ENCODE data around the gene UGGT1. TPM values are rescaled to one million over a fixed set of nuclear protein-coding genes. Genes with fewer than 3 reads are reported as not detected.

Gene UGGT1
- total RNA-seq, 6 donors from 2014 or later: 34.1 to 103 (median 43.1) TPM

DNA sequence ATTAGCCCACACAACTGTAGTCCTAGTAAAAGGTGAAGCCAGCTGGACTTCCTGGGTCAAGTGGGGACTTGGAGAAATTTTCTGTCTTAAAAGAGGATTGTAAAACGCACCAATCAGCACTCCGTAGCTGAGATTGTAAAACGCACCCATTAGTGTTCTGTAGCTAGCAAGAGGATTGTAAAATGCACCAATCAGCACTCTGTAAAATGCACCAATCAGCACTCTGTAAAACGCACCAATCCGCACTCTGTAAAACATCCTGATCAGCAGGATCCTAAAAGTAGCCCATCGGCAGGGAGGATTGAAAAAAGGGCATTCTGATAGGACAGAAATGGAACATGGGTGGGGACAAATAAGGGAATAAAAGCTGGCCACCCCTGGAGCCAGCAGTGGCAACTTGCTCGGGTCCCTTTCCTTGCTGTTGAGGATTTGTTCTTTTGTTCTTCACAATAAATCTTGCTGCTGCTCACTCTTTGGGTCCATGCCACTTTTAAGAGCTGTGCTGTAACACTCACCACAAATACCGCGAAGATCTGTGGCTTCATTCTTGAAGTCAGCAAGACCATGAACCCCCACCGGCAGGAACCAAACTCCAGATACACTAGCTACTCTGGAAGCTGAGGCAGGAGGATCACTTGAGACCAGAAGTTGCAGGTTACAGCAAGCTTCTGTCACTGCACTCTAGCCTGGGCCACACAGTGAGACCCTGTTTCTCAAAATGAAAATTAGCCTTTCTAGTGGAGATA lies 125.1 kb downstream of the UGGT1 start:
- TF ChIP-seq POLR2A (IDR thresholded peaks at IDR 0.05): no peak
- TF ChIP-seq EP300 (IDR thresholded peaks at IDR 0.05): no peak
- no peak for TF ChIP-seq POLR2AphosphoS5 (IDR thresholded peaks at IDR 0.05)
- TF ChIP-seq, protein P1, sequence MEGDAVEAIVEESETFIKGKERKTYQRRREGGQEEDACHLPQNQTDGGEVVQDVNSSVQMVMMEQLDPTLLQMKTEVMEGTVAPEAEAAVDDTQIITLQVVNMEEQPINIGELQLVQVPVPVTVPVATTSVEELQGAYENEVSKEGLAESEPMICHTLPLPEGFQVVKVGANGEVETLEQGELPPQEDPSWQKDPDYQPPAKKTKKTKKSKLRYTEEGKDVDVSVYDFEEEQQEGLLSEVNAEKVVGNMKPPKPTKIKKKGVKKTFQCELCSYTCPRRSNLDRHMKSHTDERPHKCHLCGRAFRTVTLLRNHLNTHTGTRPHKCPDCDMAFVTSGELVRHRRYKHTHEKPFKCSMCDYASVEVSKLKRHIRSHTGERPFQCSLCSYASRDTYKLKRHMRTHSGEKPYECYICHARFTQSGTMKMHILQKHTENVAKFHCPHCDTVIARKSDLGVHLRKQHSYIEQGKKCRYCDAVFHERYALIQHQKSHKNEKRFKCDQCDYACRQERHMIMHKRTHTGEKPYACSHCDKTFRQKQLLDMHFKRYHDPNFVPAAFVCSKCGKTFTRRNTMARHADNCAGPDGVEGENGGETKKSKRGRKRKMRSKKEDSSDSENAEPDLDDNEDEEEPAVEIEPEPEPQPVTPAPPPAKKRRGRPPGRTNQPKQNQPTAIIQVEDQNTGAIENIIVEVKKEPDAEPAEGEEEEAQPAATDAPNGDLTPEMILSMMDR (IDR thresholded peaks at IDR 0.05): no peak
- ATAC-seq (ENCODE audit: low FRiP score in 2 of 2) (no peak), DNase-seq (no peak)
- WGBS, 2 donors: 77 to 84% methylated on average over 10 of the region's 10 CpGs
- no peak overlapping the region for H3K27ac ChIP-seq
- no peaks in the 10 kb centered on the region for H3K9me3 ChIP-seq
- no peak overlapping the region for H3K4me3 ChIP-seq
- H3K4me1 ChIP-seq: no peaks in the 10 kb centered on the region
- H3K36me3 ChIP-seq: no peaks in the 10 kb centered on the region
- H3K27me3 ChIP-seq: no peaks in the 10 kb centered on the region

DNA sequence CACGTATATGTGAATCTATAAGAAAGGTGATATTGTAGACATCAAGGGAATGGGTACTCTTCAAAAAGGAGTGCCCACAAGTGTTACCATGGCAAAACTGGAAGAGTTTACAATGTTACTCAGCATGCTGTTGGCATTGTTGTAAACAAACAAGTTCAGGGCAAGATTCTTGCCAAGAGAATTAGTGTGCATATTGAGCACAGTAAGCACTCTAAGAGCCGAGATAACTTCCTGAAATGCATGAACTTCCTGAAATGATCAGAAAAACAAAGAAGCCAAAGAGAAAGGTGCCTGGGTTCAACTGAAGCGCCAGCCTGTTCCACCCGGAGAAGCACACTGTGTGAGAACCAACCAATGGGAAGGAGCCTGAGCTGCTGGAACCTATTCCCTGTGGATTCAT lies 126.7 kb downstream of the UGGT1 start:
- ATAC-seq (ENCODE audit: low FRiP score in 2 of 2) (no peak), DNase-seq (no peak)
- Histone ChIP-seq H3K27me3 (no peaks in the 10 kb centered on the region), H3K4me1 (no peaks in the 10 kb centered on the region), H3K36me3 (no peaks in the 10 kb centered on the region), H3K27ac (no peak overlapping the region), H3K9me3 (no peaks in the 10 kb centered on the region), H3K4me3 (no peak overlapping the region)
- TF ChIP-seq EP300 (IDR thresholded peaks at IDR 0.05) (no peak), POLR2A (IDR thresholded peaks at IDR 0.05) (no peak), POLR2AphosphoS5 (IDR thresholded peaks at IDR 0.05) (no peak)
- TF ChIP-seq, protein P1 (IDR thresholded peaks at IDR 0.05): no peak
- 28 to 39% methylated on average over 4 of the region's 4 CpGs for WGBS, 2 donors

DNA sequence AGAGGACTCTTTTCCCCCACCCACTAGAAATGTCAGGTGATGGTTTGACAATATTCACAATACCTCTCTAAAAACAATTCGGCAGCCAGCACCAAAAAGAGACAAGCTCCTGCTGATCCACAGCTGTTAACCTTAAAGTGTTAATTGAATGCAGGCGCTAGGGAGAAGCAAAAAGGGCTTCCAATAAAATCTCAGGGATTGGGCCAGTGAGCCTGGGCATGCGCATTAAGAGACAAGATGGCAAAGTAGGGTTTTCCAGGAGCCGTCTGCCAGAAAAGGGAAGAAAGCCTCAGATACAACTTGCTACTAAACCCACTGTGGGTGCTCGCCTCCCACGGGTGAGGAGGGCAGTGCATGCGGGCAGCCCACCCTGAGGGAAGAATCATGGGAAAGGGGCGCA lies 128.9 kb downstream of the UGGT1 start:
- ATAC-seq (ENCODE audit: low FRiP score in 2 of 2) (no peak), DNase-seq (no peak)
- Histone ChIP-seq H3K4me1 (no peaks in the 10 kb centered on the region), H3K4me3 (no peak overlapping the region), H3K27ac (no peak overlapping the region), H3K36me3 (no peaks in the 10 kb centered on the region), H3K27me3 (no peaks in the 10 kb centered on the region), H3K9me3 (no peaks in the 10 kb centered on the region)
- 82 to 83% methylated on average over 8 of the region's 8 CpGs for WGBS, 2 donors
- TF ChIP-seq, protein P1 (IDR thresholded peaks at IDR 0.05): no peak
- TF ChIP-seq EP300 (IDR thresholded peaks at IDR 0.05) (no peak), POLR2A (IDR thresholded peaks at IDR 0.05) (no peak), POLR2AphosphoS5 (IDR thresholded peaks at IDR 0.05) (no peak)

DNA sequence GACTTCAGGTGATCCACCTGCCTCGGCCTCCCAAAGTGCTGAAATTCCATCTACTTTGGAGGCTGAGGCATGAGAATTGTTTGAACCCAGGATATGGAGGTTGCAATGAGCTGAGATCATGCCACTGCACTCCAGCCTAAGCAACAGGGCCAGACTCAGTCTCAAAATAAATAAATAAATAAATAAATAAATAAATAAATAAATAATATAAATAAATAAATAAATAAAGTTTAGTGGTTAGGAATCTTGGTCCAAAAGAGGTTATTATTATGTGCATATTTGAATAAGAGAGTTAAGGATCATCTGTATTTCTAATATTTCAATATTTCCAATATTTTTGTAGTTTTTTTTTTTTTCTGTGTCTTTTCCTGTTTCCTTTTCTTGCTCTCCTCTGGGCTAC lies 136.9 kb downstream of the UGGT1 start:
- no peak for ATAC-seq (ENCODE audit: low FRiP score in 2 of 2)
- no peak overlapping the region for H3K4me3 ChIP-seq

More for the DNA sequence above, 136.9 kb downstream of the UGGT1 start:
- H3K9me3 ChIP-seq: no peaks in the 10 kb centered on the region
- no peak overlapping the region for H3K27ac ChIP-seq
- H3K36me3 ChIP-seq: no peaks in the 10 kb centered on the region
- WGBS, 2 donors: 100% methylated on average over 1 of the region's 1 CpG
- TF ChIP-seq, protein P1 (IDR thresholded peaks at IDR 0.05): no peak
- TF ChIP-seq POLR2AphosphoS5 (IDR thresholded peaks at IDR 0.05) (no peak), EP300 (IDR thresholded peaks at IDR 0.05) (no peak), POLR2A (IDR thresholded peaks at IDR 0.05) (no peak)
- no peaks in the 10 kb centered on the region for H3K27me3 ChIP-seq
- no peak for DNase-seq
- H3K4me1 ChIP-seq: peaks cover 0 to 6% (median 4%) of the 10 kb centered on the region in 4 donors
